HG03159 (cell line): Measurements from ENCODE around the gene LCORL.
"Not testable (repeated sequence)": the region's sequence is repeated elsewhere in the genome, so short reads cannot be mapped to it uniquely, and the experiment has no call there.

ENCODE experiments used
- ATAC-seq: cut with Tn5 transposase; IDR thresholded peaks from one replicate; pipeline ENCODE4 v1.9.1; 2021; ENCODE audit warnings: mild to moderate bottlenecking, moderate library complexity; ENCODE audit not compliant: unreplicated experiment

LCORL gene

GRCh38 chr4:17865866-17866363 is 155.6 kb downstream of the LCORL start:
- no peak for ATAC-seq

GRCh38 chr4:17861906-17862305 is 159.6 kb downstream of the LCORL start:
- not testable (repeated sequence) for ATAC-seq

DNA sequence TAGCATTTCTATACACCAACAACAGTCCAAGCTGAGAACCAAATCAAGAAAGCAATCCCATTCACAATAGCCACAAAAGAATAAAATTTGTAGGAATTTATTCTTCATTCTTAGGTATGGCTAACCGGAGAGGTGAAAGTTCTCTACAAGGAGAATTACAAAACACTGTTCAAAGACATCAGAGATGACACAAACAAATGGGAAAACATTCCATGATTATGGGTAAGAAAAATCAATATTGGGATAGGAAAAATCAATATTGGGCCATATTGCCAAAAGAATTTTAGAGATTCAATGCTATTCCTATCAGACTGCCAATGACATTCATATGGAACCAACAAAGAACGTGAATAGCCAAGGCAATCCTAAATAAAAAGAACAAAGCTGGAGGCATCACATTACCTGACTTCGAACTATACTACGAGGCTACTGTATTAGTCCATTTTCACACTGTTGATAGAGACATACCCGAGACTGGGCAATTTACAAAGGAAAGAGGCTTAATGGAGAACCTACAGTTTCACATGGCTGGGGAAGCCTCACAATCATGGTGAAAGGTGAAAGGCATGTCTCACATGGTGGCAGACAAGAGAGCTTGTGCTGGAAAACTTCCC is 161.7 kb downstream of the LCORL start:
- ATAC-seq = no peak

- ATAC-seq = no peak
Measured at GRCh38 chr4:17854036-17854435, 167.5 kb downstream of the LCORL start.

DNA sequence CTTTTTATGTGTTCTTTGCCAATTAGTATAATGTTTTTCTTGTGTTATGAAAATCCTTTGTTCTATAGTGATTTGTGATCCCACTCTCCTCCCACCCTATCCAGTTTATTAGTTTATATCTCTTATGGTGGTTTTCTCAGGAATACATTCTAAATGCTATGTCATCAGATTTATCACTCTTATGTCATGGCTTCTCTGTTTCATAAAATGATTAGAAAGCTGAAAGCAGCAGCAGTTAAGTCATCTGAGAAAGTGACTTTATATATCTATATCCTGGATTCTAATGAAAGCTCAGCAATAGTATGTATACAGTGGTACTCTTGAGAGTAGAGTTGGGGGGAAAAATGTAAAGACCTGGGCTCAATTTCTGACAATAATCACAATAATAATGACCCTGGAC is 169.6 kb downstream of the LCORL start:
- no peak for ATAC-seq

DNA sequence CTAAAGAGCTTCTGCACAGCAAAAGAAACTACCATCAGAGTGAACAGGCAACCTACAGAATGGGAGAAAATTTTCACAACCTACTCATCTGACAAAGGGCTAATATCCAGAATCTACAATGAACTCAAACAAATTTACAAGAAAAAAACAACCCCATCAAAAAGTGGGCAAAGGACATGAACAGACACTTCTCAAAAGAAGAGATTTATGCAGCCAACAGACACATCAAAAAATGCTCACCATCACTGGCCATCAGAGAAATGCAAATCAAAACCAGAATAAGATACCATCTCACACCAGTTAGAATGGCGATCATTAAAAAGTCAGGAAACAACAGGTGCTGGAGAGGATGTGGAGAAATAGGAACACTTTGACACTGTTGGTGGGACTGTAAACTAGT is 171.3 kb downstream of the LCORL start:
- ATAC-seq = not testable (repeated sequence)

DNA sequence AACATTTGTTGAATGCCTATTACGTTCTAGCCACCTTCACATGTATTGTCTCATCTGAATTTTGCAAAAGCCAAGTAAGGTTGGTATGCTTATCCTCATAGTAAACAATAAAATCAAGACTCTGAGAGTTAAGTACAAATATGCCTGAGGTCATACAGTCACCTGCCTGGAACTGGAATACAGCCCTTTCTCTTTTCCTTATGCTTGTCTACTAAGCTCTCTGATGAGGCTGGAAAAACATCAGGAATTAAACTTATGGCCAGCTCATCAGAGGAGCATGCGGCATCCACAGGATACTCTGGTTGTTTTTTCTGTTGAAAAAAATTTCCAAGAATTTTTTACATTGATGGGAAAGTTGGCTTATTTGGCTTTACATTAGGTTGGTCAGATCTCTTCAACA is 175.3 kb downstream of the LCORL start:
- no peak for ATAC-seq

DNA sequence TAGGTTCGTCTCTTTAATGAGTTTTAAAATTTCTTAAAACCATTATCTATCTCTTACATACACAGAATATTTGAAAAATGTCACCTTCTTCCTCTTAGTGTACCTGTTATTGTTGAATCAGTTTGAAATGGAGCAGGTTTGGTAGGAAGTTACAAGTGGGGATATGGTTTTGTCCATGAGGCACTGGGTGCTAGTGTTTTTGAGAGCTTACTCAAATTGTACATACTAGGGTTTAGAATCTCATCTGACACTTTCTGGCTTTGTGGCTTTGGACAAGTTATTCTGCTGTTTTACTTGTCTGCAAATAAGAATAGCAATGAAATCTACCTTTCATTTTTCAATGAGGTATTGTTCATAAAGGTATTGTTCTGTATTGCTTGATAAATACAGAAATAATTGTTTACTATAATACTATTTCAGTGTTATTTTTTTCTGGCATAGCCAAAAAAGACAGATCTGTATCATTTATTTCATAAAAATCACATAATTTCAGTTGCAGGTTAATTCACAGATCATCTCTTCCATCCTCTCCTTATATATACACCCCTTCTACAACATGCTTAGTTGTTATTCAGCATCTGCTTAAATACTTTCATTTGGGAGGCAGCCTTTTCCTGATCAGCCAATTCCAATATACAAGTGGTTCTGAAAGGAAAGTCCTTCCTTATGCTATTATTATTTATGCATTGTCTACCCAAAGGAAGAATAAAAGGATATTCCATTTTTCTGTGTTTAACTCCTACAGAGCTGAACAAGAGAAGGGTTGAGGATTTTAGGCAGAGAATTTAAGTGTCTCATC is 197.5 kb downstream of the LCORL start:
- no peak for ATAC-seq

DNA sequence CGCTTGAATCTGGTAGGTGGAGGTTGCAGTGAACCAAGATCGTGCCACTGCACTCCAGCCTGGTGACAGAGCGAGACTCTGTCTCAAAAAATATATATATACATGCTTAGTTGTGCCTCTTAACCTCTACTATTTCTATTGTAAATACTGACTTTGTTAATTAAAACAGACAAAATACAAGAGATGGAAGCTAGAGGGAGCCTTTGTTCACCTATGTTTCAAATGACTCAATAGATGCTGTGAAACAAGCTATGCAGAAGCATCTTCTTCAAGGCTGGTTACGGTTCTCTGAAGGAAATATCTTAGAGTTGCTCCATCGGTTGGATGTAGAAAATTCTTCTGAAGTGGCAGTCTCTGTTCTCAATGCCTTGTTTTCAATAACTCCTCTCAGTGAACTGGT is 204.5 kb downstream of the LCORL start:
- peak; percentile 82 for ATAC-seq

GRCh38 chr4:17816142-17816541 is 205.4 kb downstream of the LCORL start:
- ATAC-seq = no peak

DNA sequence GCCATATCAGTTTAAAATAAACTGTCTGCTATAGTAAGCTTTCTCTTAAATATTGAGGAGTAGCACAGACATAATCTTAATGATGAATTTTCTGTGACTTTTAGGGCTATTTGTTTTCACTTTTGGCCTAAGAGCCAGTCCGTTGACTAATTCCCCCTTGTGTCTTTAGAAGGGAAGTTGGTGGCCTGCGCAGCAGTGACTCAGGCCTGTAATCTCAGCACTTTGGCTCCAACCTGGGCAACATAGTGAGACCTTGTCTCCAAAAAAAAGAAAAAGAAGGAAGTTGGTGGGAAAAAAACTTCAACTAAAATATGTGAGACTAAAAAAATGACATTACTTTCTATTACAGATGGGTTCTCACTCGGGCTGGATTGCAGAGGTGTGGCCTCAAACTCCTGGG is 207.4 kb downstream of the LCORL start:
- no peak for ATAC-seq

- no peak for ATAC-seq
Measured at GRCh38 chr4:17812801-17813200, 208.8 kb downstream of the LCORL start.

GRCh38 chr4:17812125-17812524 is 209.4 kb downstream of the LCORL start:
- ATAC-seq = no peak

GRCh38 chr4:17811078-17811603 is 210.4 kb downstream of the LCORL start:
- peak; percentile 29 for ATAC-seq

GRCh38 chr4:17810260-17811077 is 211.1 kb downstream of the LCORL start, which contains the start of the genes DCAF16 and NCAPG:
TSS of gene DCAF16 (minus strand) at chr4:17810757. CDS start at chr4:17804141, 6,616 bp downstream.
TSS of gene NCAPG (plus strand) at chr4:17810979. CDS start at chr4:17811078, 99 bp downstream.
- ATAC-seq = peak; percentile 90

GRCh38 chr4:17809667-17810066 is 211.9 kb downstream of the LCORL start:
- ATAC-seq = no peak

DNA sequence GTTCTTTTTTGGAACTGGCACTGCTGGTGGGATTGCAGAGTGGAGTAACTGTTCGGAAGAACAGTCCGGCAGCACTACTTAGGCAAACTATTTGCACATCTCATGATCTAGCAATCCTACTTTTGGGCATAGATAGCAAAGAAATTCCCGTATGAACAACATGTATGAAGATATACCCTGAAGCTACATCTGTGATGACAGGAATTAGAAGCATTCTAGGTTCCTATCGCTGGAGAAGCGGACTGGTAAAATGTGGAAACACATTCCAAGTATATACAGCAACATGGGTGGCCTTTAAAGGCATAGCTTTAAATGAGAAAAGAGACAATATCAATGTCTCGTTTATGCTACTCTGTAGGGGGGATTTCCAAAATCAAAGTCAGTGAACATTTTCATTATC is 214.1 kb downstream of the LCORL start:
- ATAC-seq = no peak

- ATAC-seq = no peak
Measured at GRCh38 chr4:17805580-17806155, 215.9 kb downstream of the LCORL start.

DNA sequence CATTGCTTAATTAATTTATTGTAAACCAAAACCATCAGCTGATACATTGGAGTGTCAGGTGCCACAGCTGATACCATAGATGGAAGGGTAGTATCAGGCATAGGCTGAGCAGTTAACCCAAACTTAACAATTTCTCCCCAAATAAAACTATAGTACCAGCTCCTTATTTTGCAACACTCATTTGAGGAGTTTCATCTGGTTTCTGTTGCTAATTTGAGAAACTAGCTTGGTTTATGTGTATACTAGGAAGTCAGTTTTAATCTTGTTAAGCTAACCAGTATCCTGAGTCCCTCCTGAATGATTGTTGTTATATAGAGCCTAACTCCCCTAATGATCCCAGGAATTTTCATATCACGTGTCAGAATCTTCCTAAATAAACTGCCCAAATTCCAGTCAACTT is 223.7 kb downstream of the LCORL start:
- no peak for ATAC-seq

- ATAC-seq = no peak
Measured at GRCh38 chr4:17794730-17795129, 226.8 kb downstream of the LCORL start.
